ENCODE measurements around the gene STUM. TPM values are rescaled to one million over a fixed set of nuclear protein-coding genes. Genes with fewer than 3 reads are reported as not detected.
A peak's percentile ranks its signal among the peaks of the same experiment; 100 is the strongest.

Gene STUM
- polyA plus RNA-seq, 10 donors: 6.1 to 18.6 (median 13.6) TPM

- DNase-seq: no peak
Observed at GRCh38 chr1:226625326-226625725, 76.8 kb downstream of the STUM start.

GRCh38 chr1:226625832-226626576, 77.4 kb downstream of the STUM start:
- no peak for DNase-seq

- peak; percentile 55 to 81 (median 75) for DNase-seq
Observed at GRCh38 chr1:226626577-226626956, 78.0 kb downstream of the STUM start.

- DNase-seq: no peak
Observed at GRCh38 chr1:226627050-226627755, 78.6 kb downstream of the STUM start.

GRCh38 chr1:226627924-226628611, 79.5 kb downstream of the STUM start:
- no peak for DNase-seq

GRCh38 chr1:226628612-226629155, 80.1 kb downstream of the STUM start:
- DNase-seq: peak in 1 of 3 donors; percentile 66

- no peak for DNase-seq
Observed at GRCh38 chr1:226629210-226629895, 80.8 kb downstream of the STUM start.

- DNase-seq: no peak
Observed at GRCh38 chr1:226629896-226630550, 81.5 kb downstream of the STUM start.

- no peak for DNase-seq
Observed at GRCh38 chr1:226630592-226630991, 82.0 kb downstream of the STUM start.

- no peak for DNase-seq
Observed at GRCh38 chr1:226631229-226632000, 82.9 kb downstream of the STUM start.

GRCh38 chr1:226632169-226632879, 83.8 kb downstream of the STUM start:
- DNase-seq: no peak

- DNase-seq: no peak
Observed at GRCh38 chr1:226632922-226633351, 84.4 kb downstream of the STUM start.

GRCh38 chr1:226633541-226634165, 85.1 kb downstream of the STUM start:
- DNase-seq: no peak

- peak in 2 of 3 donors; percentile 82 to 87 for DNase-seq
Observed at GRCh38 chr1:226634166-226634588, 85.6 kb downstream of the STUM start.

GRCh38 chr1:226634611-226635246, 86.2 kb downstream of the STUM start:
- no peak for DNase-seq

GRCh38 chr1:226635456-226635941, 86.9 kb downstream of the STUM start:
- DNase-seq: no peak

GRCh38 chr1:226636847-226637096, 88.2 kb downstream of the STUM start:
- no peak for DNase-seq

GRCh38 chr1:226637147-226637935, 88.8 kb downstream of the STUM start:
- DNase-seq: peak in 1 of 3 donors; percentile 74

Data from muscle of back (tissue), 11 donors.